GM06990 (cell line): ENCODE data around the gene TMEM97.

Source experiments
- DNase-seq: peaks from one replicate; pipeline ENCODE4 v3.0.0-alpha.2; 2011; ENCODE audit not compliant: insufficient read length; ENCODE audit errors: extremely low read depth
- H3K27me3 ChIP-seq: replicated peaks from 2 replicates; pipeline ENCODE4 v1.6.0; 2011; ENCODE audit warnings: low read length; ENCODE audit not compliant: control insufficient read depth, insufficient read depth
- H3K36me3 ChIP-seq: 2 replicates; pipeline ENCODE4 v1.5.1; 2011; ENCODE audit warnings: low read length; ENCODE audit not compliant: control insufficient read depth, insufficient read depth
- H3K4me3 ChIP-seq: replicated peaks from 2 replicates; pipeline ENCODE4 v1.5.1; 2011; ENCODE audit warnings: low read depth, mild to moderate bottlenecking, control low read depth, low read length
- TF ChIP-seq, protein P1 (sequence below): IDR thresholded peaks from 2 replicates; pipeline ENCODE4 v1.5.1; 2011; ENCODE audit warnings: low read length, control low read depth, mild to moderate bottlenecking, inconsistent platforms; ENCODE audit not compliant: insufficient read depth, poor library complexity, severe bottlenecking

TMEM97 gene

DNA sequence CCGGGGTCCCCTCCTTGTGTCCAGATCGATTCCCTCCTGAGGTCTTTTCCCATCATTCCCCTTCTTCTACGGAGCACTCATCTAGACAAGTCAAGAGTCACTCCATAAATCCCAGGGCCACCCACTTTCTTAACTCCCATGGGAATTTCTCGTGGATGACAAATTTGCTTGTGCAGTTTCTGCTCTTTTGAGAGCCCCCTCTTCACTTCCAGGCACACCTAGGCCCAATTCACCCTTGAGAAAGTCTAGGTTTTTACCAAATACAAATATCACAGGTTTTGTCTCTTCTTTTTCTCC lies 38.8 kb downstream of the TMEM97 start:
- peaks cover 33% of the 10 kb centered on the region for H3K36me3 ChIP-seq
- TF ChIP-seq, protein P1, sequence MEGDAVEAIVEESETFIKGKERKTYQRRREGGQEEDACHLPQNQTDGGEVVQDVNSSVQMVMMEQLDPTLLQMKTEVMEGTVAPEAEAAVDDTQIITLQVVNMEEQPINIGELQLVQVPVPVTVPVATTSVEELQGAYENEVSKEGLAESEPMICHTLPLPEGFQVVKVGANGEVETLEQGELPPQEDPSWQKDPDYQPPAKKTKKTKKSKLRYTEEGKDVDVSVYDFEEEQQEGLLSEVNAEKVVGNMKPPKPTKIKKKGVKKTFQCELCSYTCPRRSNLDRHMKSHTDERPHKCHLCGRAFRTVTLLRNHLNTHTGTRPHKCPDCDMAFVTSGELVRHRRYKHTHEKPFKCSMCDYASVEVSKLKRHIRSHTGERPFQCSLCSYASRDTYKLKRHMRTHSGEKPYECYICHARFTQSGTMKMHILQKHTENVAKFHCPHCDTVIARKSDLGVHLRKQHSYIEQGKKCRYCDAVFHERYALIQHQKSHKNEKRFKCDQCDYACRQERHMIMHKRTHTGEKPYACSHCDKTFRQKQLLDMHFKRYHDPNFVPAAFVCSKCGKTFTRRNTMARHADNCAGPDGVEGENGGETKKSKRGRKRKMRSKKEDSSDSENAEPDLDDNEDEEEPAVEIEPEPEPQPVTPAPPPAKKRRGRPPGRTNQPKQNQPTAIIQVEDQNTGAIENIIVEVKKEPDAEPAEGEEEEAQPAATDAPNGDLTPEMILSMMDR = no peak
- peak overlapping the region; percentile 72 for H3K4me3 ChIP-seq
- H3K27me3 ChIP-seq = no peaks in the 10 kb centered on the region
- DNase-seq = no peak

DNA sequence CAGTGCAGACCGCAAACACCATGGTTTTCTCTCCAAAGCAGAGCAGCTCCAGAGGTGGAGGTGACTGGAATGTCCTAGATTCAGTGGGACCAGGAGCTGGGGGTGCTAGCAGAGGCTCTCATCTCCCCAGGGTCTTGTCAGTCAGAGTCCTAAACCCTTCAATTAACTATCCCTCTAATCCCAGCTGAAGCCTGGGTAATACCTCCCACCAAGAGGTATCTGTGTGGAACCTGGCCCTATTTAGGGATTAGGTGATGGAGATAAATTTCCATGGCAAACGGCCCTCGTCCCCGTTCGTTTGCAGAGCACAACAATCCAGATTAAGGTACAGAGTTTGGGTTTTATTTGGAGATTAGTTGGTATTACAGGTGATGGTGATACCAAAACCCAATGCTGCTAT lies 44.2 kb downstream of the TMEM97 start:
- Histone ChIP-seq H3K36me3 (peaks cover 22% of the 10 kb centered on the region), H3K27me3 (no peaks in the 10 kb centered on the region), H3K4me3 (no peak overlapping the region)
- TF ChIP-seq, protein P1 = no peak
- no peak for DNase-seq

DNA sequence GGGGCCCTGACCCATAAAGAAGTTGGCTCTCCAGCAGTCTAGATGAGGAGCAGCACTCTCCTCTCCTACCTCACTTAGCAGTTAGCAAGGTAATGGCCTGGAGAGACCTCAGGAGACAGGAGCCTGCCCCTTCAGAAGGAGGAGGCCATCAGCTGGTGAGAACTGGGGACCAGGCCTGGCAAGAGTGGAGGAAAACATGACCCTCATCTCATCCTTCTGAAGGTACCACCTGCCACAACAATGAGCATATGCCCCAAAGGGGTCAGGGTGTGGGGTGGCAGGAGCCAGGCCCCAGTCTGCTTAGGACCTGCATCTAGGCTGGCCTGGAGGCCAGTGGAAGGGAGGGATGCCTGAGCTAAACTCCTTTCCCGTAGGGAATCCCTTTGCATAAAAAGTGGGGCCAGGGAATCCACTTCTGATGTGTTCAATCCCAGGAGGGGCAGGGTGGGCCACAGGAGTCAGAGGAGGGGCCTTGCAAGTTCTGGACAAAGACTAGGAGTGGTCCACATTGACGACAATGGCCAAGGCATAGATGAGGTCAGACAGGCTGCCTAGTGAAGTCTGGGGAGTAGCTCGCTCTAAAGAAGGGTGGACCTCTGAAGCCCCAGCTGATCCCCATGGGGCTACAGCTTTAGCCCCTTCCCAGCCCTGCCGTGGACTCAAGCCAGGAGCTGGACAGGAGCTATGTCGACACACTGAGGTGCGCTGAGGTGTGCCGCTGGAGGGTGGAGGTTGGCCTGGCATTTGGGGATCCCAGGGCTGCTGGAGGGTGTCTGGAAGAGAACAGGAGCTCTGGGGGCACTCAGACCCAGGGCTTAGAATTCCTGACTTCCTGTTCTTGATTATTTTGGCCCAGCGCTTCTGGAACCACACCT lies 45.0 kb downstream of the TMEM97 start:
- Histone ChIP-seq H3K4me3 (no peak overlapping the region), H3K36me3 (peaks cover 22% of the 10 kb centered on the region), H3K27me3 (no peaks in the 10 kb centered on the region)
- TF ChIP-seq, protein P1 = no peak
- DNase-seq = no peak

DNA sequence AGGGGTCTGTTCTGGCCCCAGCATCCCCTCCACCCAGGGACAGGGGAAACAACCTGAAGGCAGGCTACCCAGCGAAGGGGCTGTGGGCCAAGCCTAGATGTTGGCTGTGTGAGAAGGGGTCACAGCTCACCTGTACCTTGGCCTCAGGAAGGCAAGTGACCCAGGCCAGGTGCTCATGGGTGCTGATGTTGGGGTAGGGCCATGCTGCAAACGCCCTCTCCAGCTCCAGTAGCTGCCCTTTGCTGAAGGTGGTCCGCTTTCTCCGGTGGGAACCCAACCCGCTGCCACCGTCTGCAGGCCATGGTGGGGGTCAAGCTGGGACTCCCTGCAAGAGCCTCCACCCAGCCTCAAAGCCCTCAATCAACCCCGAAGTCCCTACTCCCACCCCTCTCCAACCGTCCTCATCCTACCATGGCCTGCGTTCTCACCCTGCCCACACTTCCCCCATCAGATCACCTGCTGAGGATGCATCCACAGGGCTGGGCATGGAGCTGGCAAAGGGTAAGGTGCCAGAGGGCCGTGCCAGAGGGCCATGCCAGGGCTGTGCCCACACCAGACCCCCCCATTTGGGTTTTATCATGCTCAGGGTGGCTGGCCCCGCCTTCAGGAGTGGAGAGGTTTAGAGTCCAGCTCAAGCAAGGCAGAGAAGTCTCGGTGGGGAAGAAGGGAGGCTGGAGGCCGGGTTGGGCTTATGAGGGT lies 45.8 kb downstream of the TMEM97 start, which contains the start of gene SEBOX:
Gene SEBOX, minus strand, starts transcription at position 535 of the 699 bp plus-strand sequence. Its CDS starts 48 bp downstream, at position 487.
- H3K27me3 ChIP-seq = no peaks in the 10 kb centered on the region
- DNase-seq = no peak
- H3K36me3 ChIP-seq = peaks cover 22% of the 10 kb centered on the region
- TF ChIP-seq, protein P1 = no peak
- H3K4me3 ChIP-seq = no peak within 1 kb of the TSS

DNA sequence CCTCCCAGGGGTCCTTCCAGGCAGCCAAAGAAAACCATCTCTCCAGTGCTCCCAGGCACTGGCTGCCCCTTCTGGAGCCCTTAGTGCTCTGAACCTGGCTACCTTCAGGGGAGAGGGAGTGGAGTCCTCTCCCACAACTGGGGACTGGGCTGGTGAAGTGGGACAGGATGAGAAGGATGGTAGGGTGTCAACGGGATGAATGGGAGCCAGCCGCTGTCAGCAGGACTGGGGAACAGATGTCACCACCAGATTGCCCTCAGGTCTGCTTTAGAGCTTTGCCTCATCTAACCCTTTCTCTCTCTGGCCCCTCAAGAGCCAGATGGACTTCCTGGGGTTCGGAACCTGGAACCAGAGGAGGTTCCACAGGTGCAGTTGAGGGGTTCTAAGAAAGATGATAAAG lies 46.5 kb downstream of the TMEM97 start:
- TF ChIP-seq, protein P1 = no peak
- Histone ChIP-seq H3K27me3 (no peaks in the 10 kb centered on the region), H3K36me3 (peaks cover 17% of the 10 kb centered on the region), H3K4me3 (no peak overlapping the region)
- no peak for DNase-seq
